Measurements from ENCODE around the gene ST6GALNAC3.

GRCh38 chr1:76153841-76154205 lies 79.3 kb downstream of the ST6GALNAC3 start:
- TF ChIP-seq CTCF (IDR thresholded peaks at IDR 0.05): no peak
- TF ChIP-seq POLR2AphosphoS5 (IDR thresholded peaks at IDR 0.05; ENCODE audit: low read depth, low read length): no peak
